Peyer's patch (tissue), 4 donors: ENCODE measurements around the gene MGAT3. TPM values are rescaled to one million over a fixed set of nuclear protein-coding genes. Genes with fewer than 3 reads are reported as not detected.

ENCODE experiments used
- DNase-seq, 3 donors: peaks; one replicate each; pipeline ENCODE4 v3.0.0-alpha.2; 2017 to 2019
- H3K27ac ChIP-seq, 4 donors: fragments of 200-600 bp; sonication (generic); one replicate each; pipeline ENCODE4 v1.5.1; 2016 to 2019
- H3K27me3 ChIP-seq, 2 donors: fragments of 200-600 bp; sonication (generic); one replicate each; pipeline ENCODE4 v1.5.1; 2019
- H3K36me3 ChIP-seq, 3 donors: fragments of 200-600 bp; sonication (generic); one replicate each; pipeline ENCODE4 v1.5.1; 2016 to 2019
- H3K4me1 ChIP-seq, 4 donors: fragments of 200-600 bp; sonication (generic); one replicate each; pipeline ENCODE4 v1.5.1; 2016 to 2019
- H3K4me3 ChIP-seq, 4 donors: fragments of 200-600 bp; sonication (generic); 1 replicate in 3 of 4; 2 replicates in 1 of 4; pipeline ENCODE4 v1.5.1; 2016 to 2019; ENCODE audit warnings: mild to moderate bottlenecking in 1 of 4
- H3K9me3 ChIP-seq, 4 donors: fragments of 200-600 bp; sonication (generic); one replicate each; pipeline ENCODE4 v1.5.1; 2016 to 2019; ENCODE audit warnings: mild to moderate bottlenecking in 1 of 4
- POLR2A ChIP-seq, 2 donors: fragments of 450-650 bp; IDR thresholded peaks; one replicate each; pipeline ENCODE4 v1.5.1; 2017; ENCODE audit warnings: antibody characterized with exemption in 2 of 2, mild to moderate bottlenecking in 2 of 2, moderate library complexity in 2 of 2
- total RNA-seq, 4 donors: library from RNA; depleted of rRNA; stranded (reverse); fragments of >200 nt; gene quantifications; one replicate each; pipeline ENCODE4 v1.1.0, GENCODE V29; 2016
- TF ChIP-seq, protein P1 (sequence below), 6 experiments: fragments of 450-650 bp in 4 of 6; fragments of 200-600 bp in 2 of 6; sonication (generic) in 1 of 6; IDR thresholded peaks; one replicate each; pipeline ENCODE4 v1.5.1; 2017 to 2019; ENCODE audit warnings: antibody characterized with exemption in 6 of 6, mild to moderate bottlenecking in 3 of 6, moderate library complexity in 1 of 6

Gene MGAT3
- total RNA-seq, 4 donors from 2014 or later, result 5.0 to 53.7 (median 49.6) TPM

DNA sequence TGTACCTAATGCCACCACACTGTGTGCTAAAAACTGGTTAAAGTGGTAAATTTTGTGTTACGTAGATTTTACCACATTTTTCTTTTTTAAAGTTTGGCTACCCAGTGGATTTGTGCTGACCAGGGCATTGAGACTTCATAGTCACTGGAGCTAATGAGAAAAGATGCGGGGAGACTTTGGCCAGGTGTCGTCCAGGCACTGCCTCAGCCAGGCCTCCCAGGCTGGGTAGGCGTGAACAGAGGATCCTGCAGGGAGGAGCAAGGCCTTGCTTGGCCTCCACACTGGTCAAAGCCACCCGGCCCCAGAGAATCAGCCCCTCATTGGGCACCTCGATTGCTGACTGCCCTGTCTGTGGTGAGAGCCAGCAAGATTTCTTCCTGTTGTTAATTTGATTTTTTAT, 13.4 kb upstream of the MGAT3 start:
- H3K4me1 ChIP-seq, result peaks cover 0 to 24% (median 15%) of the 10 kb centered on the region in 4 donors
- no peaks in the 10 kb centered on the region for H3K27me3 ChIP-seq
- H3K4me3 ChIP-seq, result no peak overlapping the region
- H3K27ac ChIP-seq, result no peak overlapping the region
- TF ChIP-seq, protein P1, sequence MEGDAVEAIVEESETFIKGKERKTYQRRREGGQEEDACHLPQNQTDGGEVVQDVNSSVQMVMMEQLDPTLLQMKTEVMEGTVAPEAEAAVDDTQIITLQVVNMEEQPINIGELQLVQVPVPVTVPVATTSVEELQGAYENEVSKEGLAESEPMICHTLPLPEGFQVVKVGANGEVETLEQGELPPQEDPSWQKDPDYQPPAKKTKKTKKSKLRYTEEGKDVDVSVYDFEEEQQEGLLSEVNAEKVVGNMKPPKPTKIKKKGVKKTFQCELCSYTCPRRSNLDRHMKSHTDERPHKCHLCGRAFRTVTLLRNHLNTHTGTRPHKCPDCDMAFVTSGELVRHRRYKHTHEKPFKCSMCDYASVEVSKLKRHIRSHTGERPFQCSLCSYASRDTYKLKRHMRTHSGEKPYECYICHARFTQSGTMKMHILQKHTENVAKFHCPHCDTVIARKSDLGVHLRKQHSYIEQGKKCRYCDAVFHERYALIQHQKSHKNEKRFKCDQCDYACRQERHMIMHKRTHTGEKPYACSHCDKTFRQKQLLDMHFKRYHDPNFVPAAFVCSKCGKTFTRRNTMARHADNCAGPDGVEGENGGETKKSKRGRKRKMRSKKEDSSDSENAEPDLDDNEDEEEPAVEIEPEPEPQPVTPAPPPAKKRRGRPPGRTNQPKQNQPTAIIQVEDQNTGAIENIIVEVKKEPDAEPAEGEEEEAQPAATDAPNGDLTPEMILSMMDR (IDR thresholded peaks at IDR 0.05), result no peak
- TF ChIP-seq POLR2A (IDR thresholded peaks at IDR 0.05), result no peak
- H3K9me3 ChIP-seq, result no peaks in the 10 kb centered on the region
- peak in 1 of 3 donors; percentile 52 for DNase-seq
- no peaks in the 10 kb centered on the region for H3K36me3 ChIP-seq

DNA sequence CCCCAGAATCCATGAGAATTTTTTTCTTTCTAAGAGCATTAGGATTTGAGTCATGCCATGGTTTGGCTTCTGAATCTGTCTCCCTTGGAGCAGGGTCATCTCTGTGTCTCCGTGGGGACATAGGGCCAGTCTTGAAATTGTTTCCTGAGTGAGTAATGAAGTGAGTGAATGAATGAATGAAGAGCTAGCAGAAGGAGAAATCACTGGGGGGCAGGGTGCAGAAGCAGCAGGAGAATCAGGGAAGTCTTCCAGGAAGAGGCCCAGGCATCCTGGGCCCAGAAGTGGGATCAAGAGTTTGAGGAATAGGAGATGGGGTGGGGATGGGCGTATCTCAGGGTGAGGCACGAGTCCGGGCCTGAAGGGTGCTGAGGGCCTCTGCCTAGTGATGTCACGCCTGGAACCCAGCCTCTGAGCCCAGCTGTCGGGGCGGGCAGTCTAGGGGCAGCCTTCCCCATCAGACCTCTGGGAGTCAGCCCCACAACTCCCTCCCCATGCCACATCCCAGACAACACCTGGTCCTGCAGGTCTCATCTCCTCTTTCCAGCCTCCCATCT, 12.5 kb upstream of the MGAT3 start:
- Histone ChIP-seq H3K9me3 (no peaks in the 10 kb centered on the region), H3K36me3 (no peaks in the 10 kb centered on the region), H3K27ac (no peak overlapping the region), H3K4me1 (peaks cover 0 to 28% (median 17%) of the 10 kb centered on the region in 4 donors), H3K27me3 (no peaks in the 10 kb centered on the region), H3K4me3 (no peak overlapping the region)
- TF ChIP-seq, protein P1 (IDR thresholded peaks at IDR 0.05), result no peak
- no peak for TF ChIP-seq POLR2A (IDR thresholded peaks at IDR 0.05)
- no peak for DNase-seq

DNA sequence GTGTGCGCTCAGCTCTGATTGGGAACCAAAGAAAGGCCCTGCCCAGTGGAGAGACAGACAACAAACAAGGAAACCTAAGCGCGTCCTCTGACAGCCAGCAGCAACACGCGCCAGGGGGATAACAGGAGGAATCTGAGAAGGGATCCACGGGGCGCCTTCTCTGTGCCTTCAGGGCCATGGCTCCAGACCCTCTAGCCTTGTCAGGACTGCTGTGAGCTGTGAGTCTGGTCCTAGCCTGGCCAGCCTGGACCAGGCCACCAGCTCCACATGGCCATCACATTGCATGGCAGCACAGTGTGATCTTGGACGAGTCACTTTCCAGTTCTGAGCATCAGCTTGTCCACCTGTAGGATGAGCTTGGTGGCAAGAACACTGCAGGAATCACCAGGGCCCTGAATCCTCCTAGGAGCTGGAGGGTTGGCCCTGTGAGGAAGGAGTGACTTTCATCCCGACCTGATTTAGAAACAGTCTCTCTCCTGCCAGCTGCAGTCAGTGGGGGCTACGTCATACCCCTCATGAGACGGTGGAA, 11.8 kb upstream of the MGAT3 start:
- TF ChIP-seq, protein P1 (IDR thresholded peaks at IDR 0.05), result no peak
- no peak for TF ChIP-seq POLR2A (IDR thresholded peaks at IDR 0.05)
- Histone ChIP-seq H3K27me3 (no peaks in the 10 kb centered on the region), H3K27ac (no peak overlapping the region), H3K9me3 (no peaks in the 10 kb centered on the region), H3K36me3 (no peaks in the 10 kb centered on the region), H3K4me3 (no peak overlapping the region), H3K4me1 (peaks cover 0 to 28% (median 18%) of the 10 kb centered on the region in 4 donors)
- DNase-seq, result no peak

DNA sequence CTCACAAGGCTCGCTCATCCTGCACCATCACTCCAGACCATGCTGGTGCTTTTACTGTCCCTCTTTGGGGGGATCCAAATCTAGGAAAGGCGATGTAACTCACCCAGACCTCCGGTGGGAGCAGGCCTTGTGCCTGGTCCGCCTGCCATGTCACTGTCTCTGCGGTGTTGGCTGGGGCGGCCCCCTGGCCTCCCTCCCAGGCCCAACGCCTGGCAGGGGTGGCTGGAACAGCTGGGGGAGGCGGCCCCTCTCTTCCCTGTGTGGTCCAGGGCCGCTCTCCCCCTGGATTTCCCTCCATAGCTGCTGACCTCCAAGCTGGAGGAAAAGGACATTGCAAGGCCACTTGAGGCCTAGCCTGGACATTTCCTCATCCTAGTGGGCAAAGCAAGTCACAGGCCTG, 11.1 kb upstream of the MGAT3 start:
- TF ChIP-seq POLR2A (IDR thresholded peaks at IDR 0.05), result no peak
- TF ChIP-seq, protein P1 (IDR thresholded peaks at IDR 0.05), result no peak
- no peak for DNase-seq
- Histone ChIP-seq H3K4me1 (peaks cover 0 to 28% (median 18%) of the 10 kb centered on the region in 4 donors), H3K36me3 (no peaks in the 10 kb centered on the region), H3K27me3 (no peaks in the 10 kb centered on the region), H3K27ac (peak overlapping the region in 2 of 4 donors; percentile 42 to 74), H3K4me3 (no peak overlapping the region), H3K9me3 (no peaks in the 10 kb centered on the region)

DNA sequence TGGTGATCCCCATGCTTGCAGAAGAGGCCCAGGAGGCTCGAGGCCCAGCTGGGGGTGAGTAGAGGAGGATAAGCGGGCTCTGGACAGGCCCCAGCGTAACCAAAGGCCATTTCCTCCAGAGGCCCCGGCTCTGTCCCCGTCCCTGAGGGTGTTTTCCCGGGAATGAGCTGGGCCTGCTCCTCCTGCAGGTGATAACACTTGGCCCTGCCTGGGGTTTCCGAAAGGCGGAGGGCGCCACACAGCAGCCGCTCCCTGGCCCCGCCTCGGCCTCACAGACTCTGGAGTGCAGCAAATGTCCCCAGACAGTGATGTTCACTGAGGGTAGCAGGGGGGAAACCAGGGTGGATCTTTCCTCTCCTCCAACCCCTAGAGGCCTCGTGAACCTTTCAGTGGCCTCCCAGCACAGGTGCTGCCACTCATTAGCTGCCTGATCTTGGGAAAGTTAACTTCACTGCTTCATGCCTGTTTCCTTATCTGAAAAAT, 10.5 kb upstream of the MGAT3 start:
- Histone ChIP-seq H3K27ac (peak overlapping the region in 3 of 4 donors; percentile 23 to 74 (median 42)), H3K27me3 (no peaks in the 10 kb centered on the region), H3K4me1 (peaks cover 0 to 28% (median 18%) of the 10 kb centered on the region in 4 donors), H3K36me3 (no peaks in the 10 kb centered on the region), H3K9me3 (no peaks in the 10 kb centered on the region), H3K4me3 (no peak overlapping the region)
- DNase-seq, result peak; percentile 56 to 73 (median 66)
- no peak for TF ChIP-seq POLR2A (IDR thresholded peaks at IDR 0.05)
- TF ChIP-seq, protein P1 (IDR thresholded peaks at IDR 0.05), result no peak
